ENCODE results near the gene GADL1. TPM values are rescaled to one million over a fixed set of nuclear protein-coding genes. Genes with fewer than 3 reads are reported as not detected.

Gene GADL1
- total RNA-seq, 4 donors from 2014 or later: 0.46 TPM; not detected in 3

GRCh38 chr3:30776186-30776815 lies 118.2 kb downstream of the GADL1 start:
- TF ChIP-seq, protein P1, sequence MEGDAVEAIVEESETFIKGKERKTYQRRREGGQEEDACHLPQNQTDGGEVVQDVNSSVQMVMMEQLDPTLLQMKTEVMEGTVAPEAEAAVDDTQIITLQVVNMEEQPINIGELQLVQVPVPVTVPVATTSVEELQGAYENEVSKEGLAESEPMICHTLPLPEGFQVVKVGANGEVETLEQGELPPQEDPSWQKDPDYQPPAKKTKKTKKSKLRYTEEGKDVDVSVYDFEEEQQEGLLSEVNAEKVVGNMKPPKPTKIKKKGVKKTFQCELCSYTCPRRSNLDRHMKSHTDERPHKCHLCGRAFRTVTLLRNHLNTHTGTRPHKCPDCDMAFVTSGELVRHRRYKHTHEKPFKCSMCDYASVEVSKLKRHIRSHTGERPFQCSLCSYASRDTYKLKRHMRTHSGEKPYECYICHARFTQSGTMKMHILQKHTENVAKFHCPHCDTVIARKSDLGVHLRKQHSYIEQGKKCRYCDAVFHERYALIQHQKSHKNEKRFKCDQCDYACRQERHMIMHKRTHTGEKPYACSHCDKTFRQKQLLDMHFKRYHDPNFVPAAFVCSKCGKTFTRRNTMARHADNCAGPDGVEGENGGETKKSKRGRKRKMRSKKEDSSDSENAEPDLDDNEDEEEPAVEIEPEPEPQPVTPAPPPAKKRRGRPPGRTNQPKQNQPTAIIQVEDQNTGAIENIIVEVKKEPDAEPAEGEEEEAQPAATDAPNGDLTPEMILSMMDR (IDR thresholded peaks at IDR 0.05): no peak
- ATAC-seq (ENCODE audit: low FRiP score) (no peak), DNase-seq (ENCODE audit: low spot score) (no peak)

DNA sequence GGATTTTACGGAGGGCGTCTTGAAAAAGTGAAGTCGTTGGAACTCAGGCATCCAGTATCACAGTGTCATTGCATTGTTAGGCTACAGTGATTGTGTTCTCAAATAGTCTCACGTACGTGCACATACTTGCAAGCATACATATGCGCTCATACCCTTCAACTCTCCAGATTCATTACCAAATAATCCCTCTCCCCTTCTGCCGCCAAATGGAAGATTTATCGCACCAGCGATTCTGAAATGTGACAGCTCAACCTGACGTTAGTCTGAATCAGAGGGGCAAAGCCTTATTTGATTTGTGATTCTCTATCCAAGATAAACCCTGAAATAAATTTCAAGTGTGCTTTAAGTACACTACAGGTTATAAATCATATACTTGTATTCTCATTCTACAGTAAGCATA lies 119.4 kb downstream of the GADL1 start:
- TF ChIP-seq, protein P1 (IDR thresholded peaks at IDR 0.05): no peak
- ATAC-seq (ENCODE audit: low FRiP score): no peak

DNA sequence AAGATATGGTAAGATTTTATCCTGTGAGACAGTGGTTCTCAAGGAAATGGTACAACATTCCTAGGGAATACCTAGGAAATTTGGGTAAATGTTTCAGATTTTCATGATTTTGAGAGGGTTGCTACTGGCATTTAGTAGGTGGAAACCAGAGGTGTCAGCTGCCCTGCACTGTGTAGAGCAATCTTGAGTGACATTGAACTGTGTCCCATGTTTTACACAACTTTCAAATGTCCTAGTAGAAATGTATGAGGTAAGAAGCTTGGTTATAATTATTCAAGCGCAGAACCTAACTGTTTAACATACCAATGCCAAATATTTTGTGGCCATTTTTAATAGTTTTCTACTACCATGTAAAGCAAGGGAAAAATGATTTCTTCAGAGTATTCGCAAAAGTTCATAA lies 120.4 kb downstream of the GADL1 start:
- DNase-seq (ENCODE audit: low spot score) (no peak), ATAC-seq (ENCODE audit: low FRiP score) (no peak)
- TF ChIP-seq, protein P1 (IDR thresholded peaks at IDR 0.05): no peak

More for the DNA sequence above, 119.4 kb downstream of the GADL1 start:
- no peak for DNase-seq (ENCODE audit: low spot score)

DNA sequence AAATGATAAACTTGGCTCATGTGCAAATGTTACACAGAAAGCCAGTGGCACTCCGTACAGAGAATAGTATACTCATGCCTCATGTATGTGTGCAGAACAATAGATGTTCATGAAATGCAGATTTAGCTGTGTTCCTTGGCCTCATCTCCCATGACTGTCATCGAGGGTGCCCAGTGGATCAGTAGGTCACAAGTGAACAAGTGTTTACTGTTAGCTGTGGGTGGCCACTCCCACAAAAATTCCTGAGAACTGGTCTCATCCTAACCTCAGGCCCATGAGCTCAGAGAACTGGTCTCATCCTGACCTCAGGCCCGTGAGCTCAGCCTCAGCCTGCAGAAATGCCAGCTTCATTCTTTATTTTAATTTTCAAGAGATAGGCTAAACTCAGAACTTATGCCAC lies 124.1 kb downstream of the GADL1 start:
- no peak for DNase-seq (ENCODE audit: low spot score)
- peak; percentile 61 for ATAC-seq (ENCODE audit: low FRiP score)
- TF ChIP-seq, protein P1 (IDR thresholded peaks at IDR 0.05): no peak

DNA sequence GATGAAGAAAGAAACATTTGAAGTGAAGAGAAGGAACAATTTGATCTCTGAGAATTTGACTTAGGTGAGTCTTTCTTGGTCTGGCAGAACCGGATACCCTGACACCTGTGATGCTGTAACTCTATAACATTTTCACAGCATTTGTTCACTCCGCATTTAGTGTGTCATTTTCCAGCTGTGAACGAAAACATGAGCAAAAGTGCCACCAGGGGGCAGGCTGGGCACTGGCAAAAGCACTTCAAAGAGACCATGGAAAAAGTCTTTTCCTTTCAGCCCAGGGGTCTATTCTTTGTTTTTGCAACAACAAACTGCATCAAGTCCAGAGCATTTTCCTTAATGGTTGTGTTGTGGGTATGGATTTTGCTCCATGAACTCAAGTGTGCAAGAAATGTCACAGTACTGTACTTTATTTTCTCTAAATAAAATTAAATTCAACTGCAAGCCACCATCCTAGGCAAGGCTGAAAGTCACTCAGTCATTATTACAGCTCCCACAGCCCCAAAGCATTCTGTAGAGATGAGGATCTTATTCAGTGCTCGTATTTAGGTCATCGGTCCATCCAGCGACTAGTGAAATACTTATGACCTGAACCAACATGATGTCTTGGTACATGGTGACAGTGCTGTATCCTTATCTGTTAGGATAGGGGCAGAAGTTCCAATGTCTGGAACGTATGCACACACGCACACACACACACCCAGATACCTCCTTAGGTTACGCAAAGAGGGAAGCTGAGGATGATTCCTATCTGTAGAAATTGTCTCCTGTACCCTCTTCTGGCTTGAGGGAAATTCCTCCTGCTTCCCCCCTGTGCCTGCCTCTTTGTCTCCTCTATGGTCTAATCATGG lies 125.5 kb downstream of the GADL1 start:
- TF ChIP-seq, protein P1 (IDR thresholded peaks at IDR 0.05): peak in 2 of 3 donors; percentile 34 to 49
- ATAC-seq (ENCODE audit: low FRiP score) (no peak), DNase-seq (ENCODE audit: low spot score) (peak; percentile 80)

DNA sequence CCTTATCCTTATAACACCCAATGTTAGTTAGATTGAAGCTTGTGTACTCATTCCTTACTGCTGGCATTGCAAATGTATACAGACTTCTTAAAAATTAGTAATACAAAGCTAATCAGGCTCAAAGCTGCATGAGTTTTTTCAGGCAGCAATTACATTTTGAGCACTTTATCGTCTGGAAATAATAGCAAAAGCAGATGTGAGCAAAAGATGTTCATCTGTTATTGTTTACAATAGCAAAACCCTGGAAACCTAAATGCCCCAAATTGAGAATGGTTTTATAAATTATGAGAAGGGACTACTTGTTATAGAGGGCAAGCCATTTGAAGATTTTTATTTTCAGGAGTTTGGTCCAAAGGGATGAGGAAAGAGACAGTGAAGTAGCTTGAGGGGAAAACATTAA lies 126.4 kb downstream of the GADL1 start:
- TF ChIP-seq, protein P1 (IDR thresholded peaks at IDR 0.05): no peak
- ATAC-seq (ENCODE audit: low FRiP score): no peak
- DNase-seq (ENCODE audit: low spot score): no peak
